ENCODE results near the gene OTX2. TPM values are rescaled to one million over a fixed set of nuclear protein-coding genes. Genes with fewer than 3 reads are reported as not detected.

Gene OTX2
- total RNA-seq, 1 experiment from 2014 or later, result not detected

- H3K9me3 ChIP-seq (ENCODE audit: insufficient read depth, low read depth), result no peaks in the 10 kb centered on the region
- intact Hi-C loops (cut with micrococcal nuclease; ENCODE audit: unreplicated experiment), result no loop called here
- H3K9me2 ChIP-seq (ENCODE audit: insufficient read depth), result no peaks in the 10 kb centered on the region; the same call in 1 of the 2 replicates
- ChIA-PET POLR2A (ENCODE audit: unreplicated experiment) (no interaction called here), CTCF (interaction anchor here (0.6 kb wide), 1 partner anchor 128 kb away, joined by 8 read pairs; no protein-coding TSS in a partner anchor)
- no peak overlapping the region for H3K27ac ChIP-seq
- no peaks in the 10 kb centered on the region for H3K4me1 ChIP-seq (replicated peaks; ENCODE audit: insufficient read depth)
- TF ChIP-seq EZH2 (IDR thresholded peaks at IDR 0.05; ENCODE audit: low read depth), result no peak
- TF ChIP-seq CTCF (conservative IDR thresholded peaks at IDR 0.05), result no peak
- no peaks in the 10 kb centered on the region for H3K27me3 ChIP-seq (ENCODE audit: insufficient read depth, low read depth)
- H3K4me2 ChIP-seq, result no peak overlapping the region
- DNase-seq, result no peak
- no peak overlapping the region for H3K4me3 ChIP-seq
- no peaks in the 10 kb centered on the region for H3F3A ChIP-seq (ENCODE audit: insufficient read depth, low read depth)
- BruUV-seq (replicated peaks), result no TSS peak
- H2AFZ ChIP-seq, result no peak overlapping the region
- H4K20me1 ChIP-seq (ENCODE audit: insufficient read depth), result no peaks in the 10 kb centered on the region
- no peaks in the 10 kb centered on the region for H3K36me3 ChIP-seq (ENCODE audit: low read depth)
- no peaks in the 10 kb centered on the region for H3K79me2 ChIP-seq (ENCODE audit: low read depth)
Observed at GRCh38 chr14:56794557-56795283, 15.6 kb downstream of the OTX2 start.

GRCh38 chr14:56794088-56794556 lies 16.2 kb downstream of the OTX2 start:
- Histone ChIP-seq H3K27ac (no peak overlapping the region), H3K4me2 (no peak overlapping the region), H3K4me1 (replicated peaks; ENCODE audit: insufficient read depth) (no peaks in the 10 kb centered on the region), H3K36me3 (ENCODE audit: low read depth) (no peaks in the 10 kb centered on the region), H3K9me2 (ENCODE audit: insufficient read depth) (no peaks in the 10 kb centered on the region; the same call in 1 of the 2 replicates), H3K9me3 (ENCODE audit: insufficient read depth, low read depth) (no peaks in the 10 kb centered on the region), H3K27me3 (ENCODE audit: insufficient read depth, low read depth) (no peaks in the 10 kb centered on the region), H2AFZ (no peak overlapping the region), H3K79me2 (ENCODE audit: low read depth) (no peaks in the 10 kb centered on the region), H4K20me1 (ENCODE audit: insufficient read depth) (no peaks in the 10 kb centered on the region), H3F3A (ENCODE audit: insufficient read depth, low read depth) (no peaks in the 10 kb centered on the region), H3K4me3 (no peak overlapping the region)
- POLR2A ChIA-PET (ENCODE audit: unreplicated experiment), result no interaction called here
- intact Hi-C loops (cut with micrococcal nuclease; ENCODE audit: unreplicated experiment), result no loop called here
- CTCF ChIA-PET, result no interaction called here
- BruUV-seq (replicated peaks), result no TSS peak
- TF ChIP-seq EZH2 (IDR thresholded peaks at IDR 0.05; ENCODE audit: low read depth), result no peak
- no peak for TF ChIP-seq CTCF (conservative IDR thresholded peaks at IDR 0.05)
- DNase-seq, result no peak

GRCh38 chr14:56789955-56790354 lies 20.3 kb downstream of the OTX2 start:
- no peak overlapping the region for H3K4me3 ChIP-seq
- no peak overlapping the region for H2AFZ ChIP-seq
- BruUV-seq (replicated peaks), result no TSS peak
- DNase-seq, result no peak
- no peaks in the 10 kb centered on the region for H3K36me3 ChIP-seq (ENCODE audit: low read depth)
- H3K4me1 ChIP-seq (replicated peaks; ENCODE audit: insufficient read depth), result no peaks in the 10 kb centered on the region
- H3F3A ChIP-seq (ENCODE audit: insufficient read depth, low read depth), result no peaks in the 10 kb centered on the region
- TF ChIP-seq CTCF (conservative IDR thresholded peaks at IDR 0.05) (no peak), EZH2 (IDR thresholded peaks at IDR 0.05; ENCODE audit: low read depth) (no peak)
- H3K79me2 ChIP-seq (ENCODE audit: low read depth), result no peaks in the 10 kb centered on the region
- ChIA-PET POLR2A (ENCODE audit: unreplicated experiment) (no interaction called here), CTCF (no interaction called here)
- H3K4me2 ChIP-seq, result no peak overlapping the region
- H3K27me3 ChIP-seq (ENCODE audit: insufficient read depth, low read depth), result no peaks in the 10 kb centered on the region
- no peaks in the 10 kb centered on the region; the same call in 1 of the 2 replicates for H3K9me2 ChIP-seq (ENCODE audit: insufficient read depth)
- no peak overlapping the region for H3K27ac ChIP-seq
- no peaks in the 10 kb centered on the region for H3K9me3 ChIP-seq (ENCODE audit: insufficient read depth, low read depth)
- intact Hi-C loops (cut with micrococcal nuclease; ENCODE audit: unreplicated experiment), result no loop called here
- no peaks in the 10 kb centered on the region for H4K20me1 ChIP-seq (ENCODE audit: insufficient read depth)
